SK-N-MC (cell line): ENCODE results near the gene SYNGR1.

Source experiments
- EZH2 ChIP-seq: fragments of 200-600 bp; sonication (generic); IDR thresholded peaks from one replicate; pipeline ENCODE4 v1.6.1; 2017; ENCODE audit warnings: antibody characterized with exemption
- FOXP2 ChIP-seq: optimal IDR thresholded peaks from 2 replicates; pipeline ENCODE3; 2011; ENCODE audit warnings: mild to moderate bottlenecking, moderate library complexity; ENCODE audit not compliant: insufficient read depth; ENCODE audit errors: extremely low read length, control extremely low read depth
- POLR2AphosphoS5 ChIP-seq: IDR thresholded peaks from 2 replicates; pipeline ENCODE4 v1.6.1; 2012; ENCODE audit warnings: mild to moderate bottlenecking, low read depth, low read length, borderline replicate concordance

GRCh38 chr22:39309364-39309861 is 40.4 kb upstream of the SYNGR1 start:
- TF ChIP-seq POLR2AphosphoS5 (no peak), FOXP2 (no peak), EZH2 (no peak)
